Measurements from ENCODE around the gene EPC1.
"Not testable (repeated sequence)": the region's sequence is repeated elsewhere in the genome, so short reads cannot be mapped to it uniquely, and the experiment has no call there.

EPC1 gene

GRCh38 chr10:32346551-32347362, at the start of gene EPC1:
Gene EPC1 (minus strand): TSS chr10:32347158. CDS start chr10:32346915, 243 bp downstream.
- peak; percentile 89 for DNase-seq (ENCODE audit: low spot score)

- no peak for DNase-seq (ENCODE audit: low spot score)
These were observed 47.0 kb upstream of the EPC1 start for GRCh38 chr10:32393911-32394310.

GRCh38 chr10:32392284-32392683, 45.3 kb upstream of the EPC1 start:
- not testable (repeated sequence) for DNase-seq (ENCODE audit: low spot score)

- no peak for DNase-seq (ENCODE audit: low spot score)
These were observed 43.2 kb upstream of the EPC1 start for GRCh38 chr10:32390193-32390592.

- no peak for DNase-seq (ENCODE audit: low spot score)
These were observed 41.5 kb upstream of the EPC1 start for GRCh38 chr10:32388258-32389027.

- no peak for DNase-seq (ENCODE audit: low spot score)
These were observed 39.8 kb upstream of the EPC1 start for GRCh38 chr10:32386623-32387260.

GRCh38 chr10:32384171-32384570, 37.2 kb upstream of the EPC1 start:
- no peak for DNase-seq (ENCODE audit: low spot score)

GRCh38 chr10:32381165-32381564, 34.2 kb upstream of the EPC1 start:
- DNase-seq (ENCODE audit: low spot score): no peak

GRCh38 chr10:32379950-32380551, 33.1 kb upstream of the EPC1 start:
- no peak for DNase-seq (ENCODE audit: low spot score)

GRCh38 chr10:32379318-32379949, 32.5 kb upstream of the EPC1 start:
- DNase-seq (ENCODE audit: low spot score): peak; percentile 82

- DNase-seq (ENCODE audit: low spot score): peak; percentile 96
These were observed 31.7 kb upstream of the EPC1 start for GRCh38 chr10:32378363-32379317.

- peak; percentile 83 for DNase-seq (ENCODE audit: low spot score)
These were observed 30.7 kb upstream of the EPC1 start for GRCh38 chr10:32377458-32378259.

- peak; percentile 18 for DNase-seq (ENCODE audit: low spot score)
These were observed 29.8 kb upstream of the EPC1 start for GRCh38 chr10:32376771-32377170.

GRCh38 chr10:32376097-32376496, 29.1 kb upstream of the EPC1 start:
- no peak for DNase-seq (ENCODE audit: low spot score)

- no peak for DNase-seq (ENCODE audit: low spot score)
These were observed 28.7 kb upstream of the EPC1 start for GRCh38 chr10:32375631-32376030.

GRCh38 chr10:32374605-32375004, 27.6 kb upstream of the EPC1 start:
- DNase-seq (ENCODE audit: low spot score): no peak

GRCh38 chr10:32373496-32373895, 26.5 kb upstream of the EPC1 start:
- no peak for DNase-seq (ENCODE audit: low spot score)

GRCh38 chr10:32373031-32373430, 26.1 kb upstream of the EPC1 start:
- DNase-seq (ENCODE audit: low spot score): no peak

- DNase-seq (ENCODE audit: low spot score): no peak
These were observed 25.3 kb upstream of the EPC1 start for GRCh38 chr10:32372000-32372875.
